Measurements from ENCODE around the gene MRPL46.
"Not testable (repeated sequence)": the region's sequence is repeated elsewhere in the genome, so short reads cannot be mapped to it uniquely, and the experiment has no call there.

The MRPL46 gene

DNA sequence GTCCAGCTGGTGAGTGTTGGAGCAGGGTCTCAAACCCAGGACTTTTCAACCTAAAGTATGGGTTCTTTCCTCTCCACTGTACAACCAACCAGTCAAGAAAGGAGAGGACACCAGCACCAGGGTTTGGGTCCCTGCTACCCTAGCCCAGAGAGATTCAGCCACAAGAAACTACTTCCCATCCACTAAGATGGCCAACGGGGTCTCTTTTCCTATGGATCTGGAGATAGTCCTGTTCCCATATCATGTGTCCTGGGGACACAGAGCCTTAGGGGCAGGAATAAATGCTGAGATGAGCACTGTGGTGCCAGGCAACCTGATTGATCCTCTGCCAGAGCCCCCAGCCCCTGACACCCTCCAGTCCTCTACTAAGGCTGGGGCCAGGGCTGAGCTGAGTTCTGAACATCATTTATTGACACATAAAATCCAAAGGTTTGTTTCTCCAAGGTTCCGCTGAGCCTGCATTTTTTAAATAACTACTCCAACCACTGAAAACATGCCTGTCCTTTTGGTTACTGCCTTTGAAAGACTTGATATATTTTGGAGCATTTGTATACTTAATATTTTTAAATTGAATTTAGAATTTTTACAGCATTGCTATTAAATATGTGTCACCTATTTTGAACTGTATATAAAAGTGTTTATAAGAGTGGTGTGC is 26.0 kb downstream of the MRPL46 start:
- DNase-seq (ENCODE audit: low read depth in 2 of 2): no peak

DNA sequence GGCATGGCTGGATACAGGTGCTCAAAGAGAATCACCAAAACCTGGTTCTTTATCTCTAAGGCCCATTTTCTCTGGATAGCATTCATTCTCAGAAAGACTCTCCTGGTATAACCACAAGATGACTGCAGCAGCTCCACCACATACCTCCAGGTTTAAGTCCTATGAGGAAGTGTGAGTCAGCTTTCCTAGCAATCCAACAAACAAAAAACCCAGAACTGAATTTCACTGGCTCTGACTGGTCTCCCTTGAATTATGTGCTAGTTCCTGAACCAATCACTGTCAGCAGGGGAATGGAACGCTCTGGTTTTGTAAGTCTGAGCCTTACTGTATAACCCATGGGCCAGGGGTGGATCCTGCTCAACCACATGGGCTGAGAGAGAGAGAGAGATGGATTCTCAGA is 27.2 kb downstream of the MRPL46 start:
- no peak for DNase-seq (ENCODE audit: low read depth in 2 of 2)

DNA sequence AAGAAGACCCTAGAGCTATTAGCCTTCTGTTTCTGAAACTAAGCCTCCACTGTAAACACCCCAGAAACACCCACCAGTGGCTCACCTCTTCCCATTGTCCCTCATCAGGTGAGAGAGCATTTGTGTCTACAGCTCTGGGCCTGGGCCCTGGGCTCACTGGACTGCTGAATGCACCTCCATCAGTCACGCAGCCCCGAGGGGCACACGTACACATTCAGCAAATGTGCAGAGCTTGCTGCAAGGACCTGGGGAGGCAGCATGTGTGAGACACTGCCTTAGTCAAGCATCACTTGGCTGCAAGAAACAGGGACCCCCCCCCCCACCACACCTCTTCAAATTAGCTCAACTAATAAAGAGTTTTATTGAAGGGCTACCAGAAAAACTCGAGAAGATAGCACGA is 29.0 kb downstream of the MRPL46 start:
- DNase-seq (ENCODE audit: low read depth in 2 of 2): no peak

DNA sequence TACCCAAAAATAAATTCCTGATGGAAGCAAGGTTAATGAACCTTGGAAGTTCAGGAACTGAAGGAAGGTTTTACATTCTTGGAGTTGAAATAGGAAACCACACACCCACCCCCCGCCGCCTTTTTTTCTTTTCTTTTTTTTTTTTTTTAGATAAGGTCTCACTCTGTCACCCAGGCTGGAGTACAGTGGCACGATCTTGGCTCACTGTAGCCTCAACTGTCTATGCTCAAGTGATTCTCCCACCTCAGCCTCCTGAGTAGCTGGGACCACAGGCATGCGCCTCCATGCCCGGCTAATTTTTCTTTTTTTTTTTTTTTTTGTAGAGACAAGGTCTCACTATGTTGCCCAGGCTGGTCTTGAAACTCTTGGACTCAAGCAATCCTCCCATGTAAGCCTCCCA is 33.1 kb downstream of the MRPL46 start:
- DNase-seq (ENCODE audit: low read depth in 2 of 2): not testable (repeated sequence)

DNA sequence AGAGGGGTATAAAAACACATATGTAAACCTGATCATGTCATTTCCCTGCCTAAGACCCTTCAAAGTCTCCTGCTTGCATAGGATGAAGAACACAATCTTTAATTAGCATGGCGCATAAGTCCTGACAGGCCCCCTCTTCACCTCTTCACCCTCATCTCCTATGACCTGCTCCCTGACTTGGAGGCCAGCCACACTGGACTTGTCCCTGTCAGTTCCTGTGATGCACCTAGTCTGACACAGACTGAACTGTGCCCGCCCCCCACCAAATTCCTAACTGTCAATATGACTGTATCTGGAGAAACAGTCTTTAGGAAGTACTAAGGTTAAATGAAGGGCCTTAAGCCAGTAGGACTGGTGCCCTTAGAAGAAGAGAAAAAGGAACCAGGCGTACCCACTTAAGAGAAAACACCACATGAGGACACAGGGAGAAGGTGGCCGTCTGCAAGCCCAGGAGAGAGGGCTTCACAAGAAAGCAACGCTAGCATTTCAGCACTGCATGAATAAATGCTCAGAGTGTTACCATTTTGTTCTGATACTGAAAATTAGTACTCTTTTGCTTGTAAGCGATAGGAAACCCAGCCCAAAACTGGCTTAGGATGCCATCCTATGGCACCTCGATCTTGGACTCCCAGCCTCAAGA is 34.0 kb downstream of the MRPL46 start:
- no peak for DNase-seq (ENCODE audit: low read depth in 2 of 2)

DNA sequence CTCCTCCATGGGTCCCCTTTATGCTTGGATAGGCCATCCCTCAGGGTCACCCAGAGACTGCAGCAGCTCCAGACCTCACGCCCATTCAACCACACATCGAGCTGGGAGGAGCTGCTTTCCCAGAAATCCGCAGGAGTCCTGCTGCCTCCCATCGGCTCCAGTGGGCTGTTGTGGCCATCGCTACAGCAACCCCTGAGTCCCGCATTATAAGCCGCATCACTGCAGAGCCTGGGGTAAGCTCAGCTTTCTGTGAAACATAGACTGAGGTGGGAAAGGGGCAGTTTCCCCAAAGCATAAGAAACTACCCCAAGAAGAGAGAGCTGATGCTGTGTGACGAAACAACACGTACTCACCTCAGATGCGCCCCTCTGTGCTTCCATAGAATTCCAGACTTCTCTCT is 35.7 kb downstream of the MRPL46 start:
- no peak for DNase-seq (ENCODE audit: low read depth in 2 of 2)

DNA sequence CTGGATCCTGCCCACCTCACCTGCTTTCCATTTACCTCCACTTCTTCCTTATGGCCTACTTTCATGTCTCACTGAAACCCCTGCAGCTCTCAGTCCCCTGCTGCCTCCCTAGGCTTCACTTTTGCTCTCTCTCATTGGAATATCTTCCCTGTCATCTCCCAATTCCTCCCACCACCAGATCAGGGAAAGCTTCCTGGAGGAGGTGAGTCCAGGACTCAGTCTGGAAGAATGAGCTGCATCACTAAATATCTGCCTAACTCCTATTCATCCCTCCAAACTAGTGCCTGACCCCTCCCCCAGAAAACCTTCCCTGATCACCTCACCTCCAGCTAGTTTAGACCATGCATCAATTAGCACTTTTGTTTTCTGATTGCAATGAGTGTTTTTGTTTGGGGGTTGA is 37.1 kb downstream of the MRPL46 start:
- DNase-seq (ENCODE audit: low read depth in 2 of 2): no peak

DNA sequence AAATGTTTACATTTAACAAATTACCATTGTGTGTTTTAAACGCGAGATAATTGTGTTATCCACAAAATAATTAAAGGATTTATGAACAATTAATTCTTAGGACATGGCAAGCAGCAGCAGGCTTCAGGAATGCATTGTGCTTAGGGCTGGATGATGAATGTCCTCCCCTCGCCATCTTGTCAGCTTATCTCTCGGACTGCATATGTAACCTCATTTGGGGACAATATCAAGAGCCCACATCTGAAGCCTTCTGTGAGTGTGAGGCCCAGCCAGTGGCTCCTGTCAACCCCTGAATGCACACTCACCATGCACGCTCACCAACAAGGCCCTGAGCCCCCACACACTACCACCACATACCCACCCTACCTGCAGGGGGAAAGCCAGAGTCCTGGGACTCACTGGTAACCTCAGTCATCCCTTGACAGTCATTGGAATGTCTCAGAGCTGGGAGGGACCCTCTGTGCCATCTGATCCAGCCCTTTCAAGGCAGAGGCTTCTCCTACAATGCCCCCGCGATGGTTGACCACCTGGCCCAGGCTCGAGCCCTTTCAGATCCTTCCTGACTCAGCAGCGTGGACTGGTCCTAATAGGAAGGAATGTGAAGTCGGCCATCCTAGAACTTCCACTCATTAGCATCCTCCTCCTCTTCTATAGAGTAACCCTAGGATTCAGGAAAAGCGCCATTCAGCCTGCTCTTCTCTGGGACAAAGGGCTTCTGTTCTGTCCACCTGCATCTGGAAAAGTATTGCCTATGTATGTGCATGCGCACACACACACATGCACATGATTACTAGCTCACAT is 38.2 kb downstream of the MRPL46 start:
- DNase-seq (ENCODE audit: low read depth in 2 of 2): no peak

DNA sequence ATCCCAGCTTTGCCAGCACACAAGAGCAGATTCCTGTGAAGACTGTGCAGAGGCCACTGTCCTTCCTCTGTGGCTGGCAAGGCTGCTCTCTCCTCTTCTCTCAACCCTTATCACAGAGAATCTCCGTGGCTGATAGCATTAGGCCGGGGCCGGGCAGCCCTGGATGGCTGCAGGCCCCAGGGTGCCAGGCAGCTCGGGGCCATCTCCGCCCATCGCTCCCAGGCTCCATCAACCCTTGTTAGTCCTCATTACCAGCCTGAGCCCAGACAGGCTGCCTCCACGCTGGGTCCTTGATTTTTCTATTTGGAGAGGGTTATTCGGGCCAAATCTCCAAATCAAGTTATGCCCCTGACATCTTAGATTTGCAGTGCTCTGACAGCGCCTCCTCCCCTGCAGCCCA is 39.1 kb downstream of the MRPL46 start:
- no peak for DNase-seq (ENCODE audit: low read depth in 2 of 2)

DNA sequence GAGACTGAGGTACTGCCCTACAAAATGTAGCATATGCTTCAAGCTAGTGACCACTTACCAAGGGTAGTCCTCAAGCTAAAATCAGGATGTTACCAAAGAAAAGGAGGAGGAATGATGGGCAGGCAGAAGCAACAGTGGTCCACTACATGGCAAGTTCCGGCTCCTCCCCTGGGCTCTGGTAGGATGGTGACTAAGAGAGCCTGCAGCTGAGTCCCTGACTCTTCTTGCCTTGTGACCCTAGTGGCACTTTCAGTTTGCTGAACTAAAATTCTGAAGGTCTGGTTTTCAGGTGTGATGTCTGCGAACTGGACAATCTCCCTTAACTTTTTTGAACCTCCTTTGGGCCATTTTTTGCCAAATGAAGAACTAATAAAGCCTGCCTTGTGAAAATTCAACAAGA is 40.9 kb downstream of the MRPL46 start:
- DNase-seq (ENCODE audit: low read depth in 2 of 2): no peak

DNA sequence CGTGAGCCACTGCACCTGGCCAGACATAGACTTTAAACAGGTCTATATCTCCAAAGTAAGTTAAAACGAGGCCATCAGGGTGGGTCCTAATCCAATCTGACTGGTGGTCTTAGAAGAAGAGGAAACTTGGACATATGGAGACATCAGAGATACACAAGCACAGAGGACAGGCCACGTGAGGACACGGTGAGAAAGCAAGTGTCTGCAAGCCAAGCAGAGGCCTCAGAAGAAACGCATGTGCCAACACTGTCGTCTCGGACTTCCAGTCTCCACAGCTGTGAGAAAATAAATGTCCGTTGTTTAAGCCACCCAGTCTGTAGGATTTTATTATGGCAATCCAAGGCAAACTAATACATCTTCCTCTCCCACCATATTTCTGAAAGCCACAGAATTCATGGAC is 43.9 kb downstream of the MRPL46 start:
- no peak for DNase-seq (ENCODE audit: low read depth in 2 of 2)

DNA sequence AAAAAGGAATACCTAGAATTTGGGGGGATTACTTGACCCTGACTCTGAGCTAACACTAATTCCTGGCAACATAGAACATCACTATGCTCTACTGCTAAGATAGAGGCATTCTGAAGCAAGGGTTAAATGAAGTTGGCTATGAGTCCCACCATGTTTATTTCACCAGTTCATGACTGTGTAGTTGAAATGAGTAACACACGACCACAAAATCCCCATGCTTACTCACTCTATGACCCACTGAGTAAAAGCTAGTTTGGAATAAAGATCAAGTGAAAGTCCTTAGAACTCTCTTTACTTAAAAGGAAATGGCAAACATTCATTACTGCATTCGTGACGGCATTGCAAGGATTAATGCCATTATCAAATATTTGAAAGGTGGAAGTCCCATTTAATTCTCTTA is 47.4 kb downstream of the MRPL46 start:
- no peak for DNase-seq (ENCODE audit: low read depth in 2 of 2)

Measured in stimulated activated CD8-positive, alpha-beta memory T cell treated with anti-CD3 and anti-CD28 coated beads, Interleukin-7, amount 100 ng/mL, for 4 hours (primary cell).